Stimulated activated CD4-positive, alpha-beta T cell treated with anti-CD3 and anti-CD28 coated beads, Interleukin-4, amount 100 ng/mL, for 4 hours (primary cell): ENCODE measurements around the gene CDK6.
"Not testable (repeated sequence)": the region's sequence is repeated elsewhere in the genome, so short reads cannot be mapped to it uniquely, and the experiment has no call there.

Experiments used
- DNase-seq, 2 experiments: peaks; one replicate each; pipeline ENCODE4 v3.0.0-alpha.2; 2020

CDK6 gene

GRCh38 chr7:92613720-92614119, 222.7 kb downstream of the CDK6 start:
- DNase-seq: no peak

- no peak for DNase-seq
These were observed 223.2 kb downstream of the CDK6 start for GRCh38 chr7:92613214-92613613.

- DNase-seq: no peak
These were observed 223.9 kb downstream of the CDK6 start for GRCh38 chr7:92612501-92612900.

- no peak for DNase-seq
These were observed 224.6 kb downstream of the CDK6 start for GRCh38 chr7:92611735-92612134.

GRCh38 chr7:92609921-92610518, 226.4 kb downstream of the CDK6 start:
- DNase-seq: no peak

GRCh38 chr7:92608380-92609322, 227.7 kb downstream of the CDK6 start:
- DNase-seq: no peak

GRCh38 chr7:92606985-92607384, 229.4 kb downstream of the CDK6 start:
- no peak for DNase-seq

- DNase-seq: not testable (repeated sequence)
These were observed 231.9 kb downstream of the CDK6 start for GRCh38 chr7:92604517-92604916.

GRCh38 chr7:92603089-92603445, 233.3 kb downstream of the CDK6 start:
- no peak for DNase-seq

GRCh38 chr7:92602352-92603088, 233.9 kb downstream of the CDK6 start:
- no peak for DNase-seq

GRCh38 chr7:92598310-92598981, 237.9 kb downstream of the CDK6 start:
- DNase-seq: no peak

GRCh38 chr7:92595281-92595680, 241.1 kb downstream of the CDK6 start:
- DNase-seq: no peak

GRCh38 chr7:92594746-92595145, 241.6 kb downstream of the CDK6 start:
- no peak for DNase-seq

GRCh38 chr7:92590711-92591310, 245.6 kb downstream of the CDK6 start:
- DNase-seq: no peak

- no peak for DNase-seq
These were observed 247.3 kb downstream of the CDK6 start for GRCh38 chr7:92589056-92589455.

- no peak for DNase-seq
These were observed 247.8 kb downstream of the CDK6 start for GRCh38 chr7:92588561-92588960.

- DNase-seq: no peak
These were observed 249.5 kb downstream of the CDK6 start for GRCh38 chr7:92586841-92587240.

- DNase-seq: no peak
These were observed 250.0 kb downstream of the CDK6 start for GRCh38 chr7:92586403-92586802.

- DNase-seq: no peak
These were observed 251.4 kb downstream of the CDK6 start for GRCh38 chr7:92584953-92585352.

GRCh38 chr7:92582948-92583347, 253.4 kb downstream of the CDK6 start:
- no peak for DNase-seq

GRCh38 chr7:92576296-92576695, 260.1 kb downstream of the CDK6 start:
- no peak for DNase-seq

GRCh38 chr7:92569137-92569536, 267.2 kb downstream of the CDK6 start:
- no peak for DNase-seq

- no peak for DNase-seq
These were observed 268.9 kb downstream of the CDK6 start for GRCh38 chr7:92567460-92567859.
